Activated CD4-positive, alpha-beta T cell treated with anti-CD3 and anti-CD28 coated beads, Interleukin-2, amount 50 U/mL, for 24 hours (primary cell): Measurements from ENCODE around the gene RGL1.
"Not testable (repeated sequence)": the region's sequence is repeated elsewhere in the genome, so short reads cannot be mapped to it uniquely, and the experiment has no call there.

Experiments
- DNase-seq, 2 donors: peaks; one replicate each; pipeline ENCODE4 v3.0.0-alpha.2; 2020; ENCODE audit warnings: low read depth in 1 of 2, low spot score in 1 of 2

The RGL1 gene

GRCh38 chr1:183783767-183784637 lies 20.9 kb upstream of the RGL1 start:
- DNase-seq = no peak

GRCh38 chr1:183785921-183786320 lies 19.0 kb upstream of the RGL1 start:
- not testable (repeated sequence) for DNase-seq

- no peak for DNase-seq
These were observed 17.2 kb upstream of the RGL1 start for GRCh38 chr1:183787704-183788103.

GRCh38 chr1:183791319-183791718 lies 13.6 kb upstream of the RGL1 start:
- DNase-seq = no peak

- no peak for DNase-seq
These were observed 12.6 kb upstream of the RGL1 start for GRCh38 chr1:183792300-183792699.

- DNase-seq = no peak
These were observed 10.8 kb upstream of the RGL1 start for GRCh38 chr1:183794088-183794487.

GRCh38 chr1:183800449-183800848 lies 4.5 kb upstream of the RGL1 start:
- DNase-seq = no peak

GRCh38 chr1:183801649-183802048 lies 3.3 kb upstream of the RGL1 start:
- no peak for DNase-seq

GRCh38 chr1:183804387-183804786 lies 533 bp upstream of the RGL1 start:
- no peak for DNase-seq

- no peak for DNase-seq
These were observed 1.2 kb downstream of the RGL1 start for GRCh38 chr1:183806125-183806524.

- DNase-seq = no peak
These were observed 1.8 kb downstream of the RGL1 start for GRCh38 chr1:183806675-183807074.

- DNase-seq = no peak
These were observed 2.7 kb downstream of the RGL1 start for GRCh38 chr1:183807549-183808168.

GRCh38 chr1:183808296-183809027 lies 3.5 kb downstream of the RGL1 start:
- no peak for DNase-seq

GRCh38 chr1:183810121-183810520 lies 5.2 kb downstream of the RGL1 start:
- no peak for DNase-seq

- no peak for DNase-seq
These were observed 6.0 kb downstream of the RGL1 start for GRCh38 chr1:183810756-183811544.

- DNase-seq = no peak
These were observed 7.2 kb downstream of the RGL1 start for GRCh38 chr1:183812128-183812527.

GRCh38 chr1:183812686-183813569 lies 8.0 kb downstream of the RGL1 start:
- no peak for DNase-seq

- DNase-seq = no peak
These were observed 9.3 kb downstream of the RGL1 start for GRCh38 chr1:183814121-183814681.

- no peak for DNase-seq
These were observed 11.2 kb downstream of the RGL1 start for GRCh38 chr1:183816110-183816509.
